Neuronal stem cell (in vitro differentiated cells): ENCODE results near the gene SUPT3H.

Source experiments
- DNase-seq: peaks from one replicate; pipeline ENCODE4 v3.0.0-alpha.2; 2013; ENCODE audit warnings: low spot score
- H2AFZ ChIP-seq: one replicate; pipeline ENCODE4 v1.6.1; 2013; ENCODE audit warnings: mild to moderate bottlenecking, low read length, inconsistent platforms
- H2AK5ac ChIP-seq: 2 replicates; pipeline ENCODE4 v1.6.1; 2013; ENCODE audit warnings: low read depth, mild to moderate bottlenecking, inconsistent platforms, low read length, moderate library complexity, mixed read lengths
- H2BK120ac ChIP-seq: 2 replicates; pipeline ENCODE4 v1.6.1; 2013; ENCODE audit warnings: low read depth, mild to moderate bottlenecking, inconsistent platforms, low read length, moderate library complexity, mixed read lengths
- H2BK12ac ChIP-seq: one replicate; pipeline ENCODE4 v1.6.1; 2013; ENCODE audit warnings: low read length, inconsistent platforms
- H2BK15ac ChIP-seq: 2 replicates; pipeline ENCODE4 v1.6.1; 2013; ENCODE audit warnings: mild to moderate bottlenecking, low read length, inconsistent platforms, mixed read lengths
- H2BK5ac ChIP-seq: one replicate; pipeline ENCODE4 v1.6.1; 2013; ENCODE audit warnings: inconsistent platforms, mild to moderate bottlenecking, low read length, moderate library complexity
- H3K14ac ChIP-seq: one replicate; pipeline ENCODE4 v1.6.1; 2013; ENCODE audit warnings: low read length, inconsistent platforms
- H3K18ac ChIP-seq: 2 replicates; pipeline ENCODE4 v1.6.1; 2013; ENCODE audit warnings: low read length, inconsistent platforms
- H3K23ac ChIP-seq: 2 replicates; pipeline ENCODE4 v1.6.1; 2013; ENCODE audit warnings: low read depth, mild to moderate bottlenecking, mixed read lengths, low read length, inconsistent platforms; ENCODE audit not compliant: poor library complexity
- H3K27ac ChIP-seq: replicated peaks from 3 replicates; pipeline ENCODE4 v1.5.1; 2013; ENCODE audit warnings: low read length, inconsistent platforms
- H3K27me3 ChIP-seq, 3 experiments: 2 replicates each; pipeline ENCODE4 v1.6.1; 2013; ENCODE audit warnings: low read length in 3 of 3, mild to moderate bottlenecking in 2 of 3, inconsistent platforms in 1 of 3, low read depth in 1 of 3, mixed read lengths in 1 of 3, moderate library complexity in 1 of 3; ENCODE audit not compliant: control insufficient read depth in 3 of 3, insufficient read depth in 3 of 3
- H3K36me3 ChIP-seq, 2 donors: replicated peaks in 1 of 2; 2 replicates each; pipeline ENCODE4 v1.6.1; 2013; ENCODE audit warnings: low read length in 2 of 2; ENCODE audit not compliant: control insufficient read depth in 2 of 2, insufficient read depth in 2 of 2
- H3K4ac ChIP-seq: 2 replicates; pipeline ENCODE4 v1.6.1; 2013; ENCODE audit warnings: inconsistent platforms, mild to moderate bottlenecking, low read length, moderate library complexity
- H3K4me1 ChIP-seq, 2 donors: 1 replicate in 1 of 2; 2 replicates in 1 of 2; pipeline ENCODE4 v1.6.1; 2013; ENCODE audit warnings: low read length in 2 of 2, low read depth in 1 of 2; ENCODE audit not compliant: control insufficient read depth in 2 of 2, insufficient read depth in 1 of 2
- H3K4me2 ChIP-seq: one replicate; pipeline ENCODE4 v1.6.1; 2013; ENCODE audit warnings: mild to moderate bottlenecking, low read length, inconsistent platforms; ENCODE audit not compliant: insufficient read depth, poor library complexity, severe bottlenecking
- H3K4me3 ChIP-seq, 2 donors: 2 replicates each; pipeline ENCODE4 v1.5.1; 2013; ENCODE audit warnings: low read length in 2 of 2, mild to moderate bottlenecking in 2 of 2, inconsistent platforms in 1 of 2, moderate library complexity in 1 of 2
- H3K79me1 ChIP-seq: one replicate; pipeline ENCODE4 v1.6.1; 2013; ENCODE audit warnings: low read depth, mild to moderate bottlenecking, inconsistent platforms, low read length, moderate library complexity
- H3K9ac ChIP-seq: one replicate; pipeline ENCODE4 v1.6.1; 2013; ENCODE audit warnings: mild to moderate bottlenecking, low read depth, low read length, inconsistent platforms; ENCODE audit not compliant: poor library complexity
- H3K9me3 ChIP-seq, 2 donors: replicated peaks in 1 of 2; 2 replicates each; pipeline versions ENCODE3 to v1.6.1; 2013; ENCODE audit warnings: low read length in 2 of 2, mild to moderate bottlenecking in 2 of 2, inconsistent platforms in 1 of 2, low read depth in 1 of 2, mixed read lengths in 1 of 2, moderate library complexity in 1 of 2; ENCODE audit not compliant: control insufficient read depth in 2 of 2, insufficient read depth in 1 of 2
- H4K8ac ChIP-seq: one replicate; pipeline ENCODE4 v1.6.1; 2013; ENCODE audit warnings: low read depth, mild to moderate bottlenecking, inconsistent platforms, low read length, moderate library complexity
- H4K91ac ChIP-seq: one replicate; pipeline ENCODE4 v1.6.1; 2013; ENCODE audit warnings: low read length, low read depth, mild to moderate bottlenecking, inconsistent platforms; ENCODE audit not compliant: poor library complexity
- WGBS, 2 donors: extraction: QIAGEN DNeasy Blood & Tissue Kit; methylation state at CpG; one replicate each; pipeline ENCODE4 v1.1.7; 2013; ENCODE audit warnings: missing lambda C conversion rate in 2 of 2, mixed read lengths in 1 of 2; ENCODE audit not compliant: insufficient read length in 2 of 2, insufficient replicate concordance in 1 of 2; ENCODE audit errors: extremely low coverage in 2 of 2; 5-methylcytosine and 5-hydroxymethylcytosine counted together
- small RNA-seq: library from polyadenylated mRNA; stranded (forward); fragments of <200 nt; extraction: miRNeasy Mini kit (QIAGEN cat#:217004); gene quantifications from one replicate; pipeline ENCODE3, GENCODE V24; 2013; ENCODE audit not compliant: insufficient read depth

SUPT3H gene

DNA sequence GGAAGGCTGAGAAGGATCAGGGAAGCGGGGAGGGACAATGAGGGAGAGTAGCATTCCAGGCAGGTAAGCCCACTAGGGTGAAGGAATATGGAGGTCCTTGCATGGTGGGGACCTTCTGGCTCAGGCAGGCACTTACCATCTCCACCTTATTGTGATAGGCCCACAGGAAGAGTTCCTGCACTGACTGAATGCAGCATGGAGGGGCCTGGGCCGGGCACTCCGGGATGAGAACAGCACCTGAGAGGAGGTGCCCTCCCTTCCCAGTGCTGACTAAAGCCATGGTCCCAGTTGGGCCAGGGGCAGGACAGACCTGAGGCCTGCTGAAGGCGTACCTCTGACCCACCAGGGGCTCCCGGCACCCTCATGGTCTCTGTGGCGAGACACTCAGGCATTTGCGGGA is 597.6 kb downstream of the SUPT3H start:
- no peak overlapping the region for H3K23ac ChIP-seq
- H4K8ac ChIP-seq: no peak overlapping the region
- H3K4me3 ChIP-seq: no peak overlapping the region
- peaks cover 0 to 16% of the 10 kb centered on the region in 2 donors for H3K9me3 ChIP-seq
- H3K36me3 ChIP-seq: no peaks in the 10 kb centered on the region
- no peak overlapping the region for H3K14ac ChIP-seq
- peak overlapping the region; percentile 2 for H4K91ac ChIP-seq
- H3K9ac ChIP-seq: no peak overlapping the region
- H3K27ac ChIP-seq: no peak overlapping the region
- H3K4ac ChIP-seq: no peak overlapping the region
- peak overlapping the region; percentile 72 for H3K18ac ChIP-seq
- peak overlapping the region; percentile 57 for H2AK5ac ChIP-seq
- no peaks in the 10 kb centered on the region for H3K79me1 ChIP-seq
- no peak for DNase-seq
- H2BK5ac ChIP-seq: peak overlapping the region; percentile 67
- no peak overlapping the region for H2AFZ ChIP-seq
- no peaks in the 10 kb centered on the region for H3K27me3 ChIP-seq
- no CpG with 5 or more reads among the region's 7 CpGs for WGBS, 2 donors
- H2BK120ac ChIP-seq: no peak overlapping the region
- H2BK15ac ChIP-seq: no peak overlapping the region
- H3K4me1 ChIP-seq: peaks cover 0 to 4% of the 10 kb centered on the region in 2 donors
- H2BK12ac ChIP-seq: no peak overlapping the region
- no peak overlapping the region for H3K4me2 ChIP-seq

DNA sequence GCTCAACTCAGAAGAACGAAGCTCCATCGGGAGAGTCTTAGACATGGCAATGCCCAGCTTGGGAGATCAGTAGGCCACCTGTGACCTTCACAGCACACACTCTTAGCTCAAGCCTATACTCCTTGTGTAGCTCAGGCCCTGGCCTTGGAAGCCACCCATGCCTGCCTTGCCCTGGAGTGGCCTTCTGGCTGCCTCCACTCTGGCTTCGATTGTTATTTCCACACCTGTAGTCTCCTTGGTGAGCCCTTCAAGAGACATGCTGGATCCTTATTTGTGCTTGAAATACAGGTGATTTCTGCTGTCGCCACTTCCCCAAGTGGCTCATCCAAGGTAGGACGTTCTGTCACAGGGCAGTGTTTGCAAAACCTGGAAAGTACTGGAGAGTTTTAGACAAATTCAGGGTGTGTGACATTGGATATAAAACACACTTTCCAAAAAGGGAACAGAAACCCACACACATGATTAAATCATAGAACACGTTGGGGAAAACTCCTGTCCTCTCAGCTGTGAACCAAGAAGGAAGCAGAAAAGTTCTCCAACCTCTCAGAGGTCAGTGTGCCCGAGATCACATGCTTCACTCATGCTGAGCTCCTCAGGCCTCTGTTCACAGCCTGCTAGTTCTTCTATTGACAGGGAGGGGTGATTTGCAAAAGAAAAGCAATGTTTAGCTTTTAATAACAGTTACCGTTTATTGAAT is 598.5 kb downstream of the SUPT3H start:
- H3K4ac ChIP-seq: no peak overlapping the region
- no peak overlapping the region for H2AFZ ChIP-seq
- no peak overlapping the region for H3K18ac ChIP-seq
- no peak overlapping the region for H2BK12ac ChIP-seq
- no peak overlapping the region for H4K8ac ChIP-seq
- H3K4me3 ChIP-seq: no peak overlapping the region
- H3K9me3 ChIP-seq: peaks cover 0 to 16% of the 10 kb centered on the region in 2 donors
- no peak overlapping the region for H3K14ac ChIP-seq
- H3K23ac ChIP-seq: no peak overlapping the region
- no peaks in the 10 kb centered on the region for H3K36me3 ChIP-seq
- H3K4me1 ChIP-seq: peaks cover 0 to 5% of the 10 kb centered on the region in 2 donors
- no peaks in the 10 kb centered on the region for H3K79me1 ChIP-seq
- H3K27me3 ChIP-seq: no peaks in the 10 kb centered on the region
- no peak overlapping the region for H2BK5ac ChIP-seq
- H2BK120ac ChIP-seq: no peak overlapping the region
- no peak overlapping the region for H4K91ac ChIP-seq
- no peak for DNase-seq
- no peak overlapping the region for H3K4me2 ChIP-seq
- no CpG with 5 or more reads among the region's 8 CpGs for WGBS, 2 donors
- no peak overlapping the region for H2AK5ac ChIP-seq
- no peak overlapping the region for H3K9ac ChIP-seq
- H2BK15ac ChIP-seq: no peak overlapping the region
- no peak overlapping the region for H3K27ac ChIP-seq

Small RNA genes within 50 kb of the gene (small RNA-seq; reads per million reads assigned to genes)
- 2.8 reads per million for gene MIR586
